ENCODE data around the gene ATP5ME. TPM values are rescaled to one million over a fixed set of nuclear protein-coding genes. Genes with fewer than 3 reads are reported as not detected.
A peak's percentile ranks its signal among the peaks of the same experiment; 100 is the strongest.

Gene ATP5ME
- total and polyA plus RNA-seq, 2 donors from 2014 or later = 248 to 1,928 TPM

- Histone ChIP-seq H3K4me3 (ENCODE audit: low read length in 3 of 3) (peak overlapping the region in 1 of 3 donors; percentile 29), H3K9ac (ENCODE audit: low read length in 3 of 3) (no peak overlapping the region), H3K4me1 (ENCODE audit: control insufficient read depth in 2 of 3, insufficient read depth in 2 of 3, low read depth in 1 of 3, low read length in 3 of 3) (peaks cover 0 to 6% (median 0%) of the 10 kb centered on the region in 3 donors), H3K36me3 (ENCODE audit: control insufficient read depth in 2 of 3, insufficient read depth in 3 of 3, low read length in 3 of 3) (no peaks in the 10 kb centered on the region), H3K27me3 (ENCODE audit: control insufficient read depth, insufficient read depth, low read length) (no peaks in the 10 kb centered on the region), H3K9me3 (ENCODE audit: control insufficient read depth in 2 of 3, insufficient read depth in 1 of 3, low read length in 3 of 3) (no peaks in the 10 kb centered on the region), H3K27ac (ENCODE audit: low read depth in 2 of 2, low read length in 2 of 2) (no peak overlapping the region)
- peak in 4 of 5 donors; percentile 54 to 90 (median 79) for DNase-seq
- intact Hi-C loops (cut with DNase I) = no loop called here
- TF ChIP-seq CTCF (IDR thresholded peaks at IDR 0.05; ENCODE audit: borderline replicate concordance, extremely low read depth, insufficient read depth) = no peak
- FAIRE-seq = no peak
Observed at GRCh38 chr4:680928-681645, 7.0 kb upstream of the ATP5ME start.

- peak in 2 of 5 donors; percentile 82 for DNase-seq
- intact Hi-C loops (cut with DNase I) = no loop called here
- H3K27ac ChIP-seq (ENCODE audit: low read depth in 2 of 2, low read length in 2 of 2) = no peak overlapping the region
Observed at GRCh38 chr4:680551-680927, 6.5 kb upstream of the ATP5ME start.

GRCh38 chr4:680091-680490 is 6.0 kb upstream of the ATP5ME start:
- TF ChIP-seq CTCF (IDR thresholded peaks at IDR 0.05; ENCODE audit: borderline replicate concordance, extremely low read depth, insufficient read depth) = no peak
- Histone ChIP-seq H3K4me1 (ENCODE audit: control insufficient read depth in 2 of 3, insufficient read depth in 2 of 3, low read depth in 1 of 3, low read length in 3 of 3) (peaks cover 0 to 9% (median 0%) of the 10 kb centered on the region in 3 donors), H3K36me3 (ENCODE audit: control insufficient read depth in 2 of 3, insufficient read depth in 3 of 3, low read length in 3 of 3) (no peaks in the 10 kb centered on the region), H3K27me3 (ENCODE audit: control insufficient read depth, insufficient read depth, low read length) (no peaks in the 10 kb centered on the region), H3K9ac (ENCODE audit: low read length in 3 of 3) (no peak overlapping the region), H3K27ac (ENCODE audit: low read depth in 2 of 2, low read length in 2 of 2) (no peak overlapping the region), H3K9me3 (ENCODE audit: control insufficient read depth in 2 of 3, insufficient read depth in 1 of 3, low read length in 3 of 3) (no peaks in the 10 kb centered on the region), H3K4me3 (ENCODE audit: low read length in 3 of 3) (no peak overlapping the region)
- intact Hi-C loops (cut with DNase I) = no loop called here
- DNase-seq (peak in 1 of 5 donors; percentile 75), FAIRE-seq (no peak)

More at GRCh38 chr4:680551-680927, 6.5 kb upstream of the ATP5ME start:
- Histone ChIP-seq H3K27me3 (ENCODE audit: control insufficient read depth, insufficient read depth, low read length) (no peaks in the 10 kb centered on the region), H3K4me1 (ENCODE audit: control insufficient read depth in 2 of 3, insufficient read depth in 2 of 3, low read depth in 1 of 3, low read length in 3 of 3) (peaks cover 0 to 6% (median 0%) of the 10 kb centered on the region in 3 donors), H3K9ac (ENCODE audit: low read length in 3 of 3) (no peak overlapping the region), H3K9me3 (ENCODE audit: control insufficient read depth in 2 of 3, insufficient read depth in 1 of 3, low read length in 3 of 3) (no peaks in the 10 kb centered on the region), H3K36me3 (ENCODE audit: control insufficient read depth in 2 of 3, insufficient read depth in 3 of 3, low read length in 3 of 3) (no peaks in the 10 kb centered on the region), H3K4me3 (ENCODE audit: low read length in 3 of 3) (peak overlapping the region in 1 of 3 donors; percentile 29)
- FAIRE-seq = no peak
- no peak for TF ChIP-seq CTCF (IDR thresholded peaks at IDR 0.05; ENCODE audit: borderline replicate concordance, extremely low read depth, insufficient read depth)

Measured in kidney (tissue), 14 donors.